ENCODE data around the gene ALOX5AP.

DNA sequence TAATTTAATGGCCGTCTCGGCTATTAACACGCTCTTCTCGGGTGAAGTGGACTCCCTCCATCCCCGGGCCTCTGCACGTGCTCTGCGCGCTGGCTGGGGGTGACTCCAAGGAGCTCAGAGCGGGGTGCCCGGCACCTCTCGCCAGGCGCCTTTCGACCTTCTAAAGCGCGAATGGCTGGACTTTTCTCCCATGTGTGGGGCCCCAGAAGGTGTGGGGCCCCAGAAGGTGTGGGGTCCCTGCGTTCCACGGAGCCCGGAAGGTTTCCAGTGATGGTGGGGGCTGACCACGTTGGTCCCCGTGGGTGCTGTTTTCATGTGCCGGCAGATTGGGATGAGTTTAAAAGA is 3.3 kb upstream of the ALOX5AP start:
- TF ChIP-seq CTCF (conservative IDR thresholded peaks at IDR 0.05; ENCODE audit: low read depth, low read length) (no peak), EZH2 (IDR thresholded peaks at IDR 0.05; ENCODE audit: borderline replicate concordance, low read depth, low read length, poor library complexity, severe bottlenecking) (no peak)
